ENCODE results near the gene SLX4IP.

GRCh38 chr20:10672624-10673127, 237.6 kb downstream of the SLX4IP start:
- no peak for TF ChIP-seq CTCF (IDR thresholded peaks at IDR 0.05)
- TF ChIP-seq SMC3 (IDR thresholded peaks at IDR 0.05): no peak
- no peak for TF ChIP-seq REST (IDR thresholded peaks at IDR 0.05)
- TF ChIP-seq RFX5 (IDR thresholded peaks at IDR 0.05): no peak
- no peak for TF ChIP-seq FOXS1 (CRISPR knock-in tag; IDR thresholded peaks at IDR 0.05)
- no peak for TF ChIP-seq EHMT2 (IDR thresholded peaks at IDR 0.05; ENCODE audit: low read depth)
- no peak for TF ChIP-seq EP300 (IDR thresholded peaks at IDR 0.05)
- TF ChIP-seq RNF2 (IDR thresholded peaks at IDR 0.05; ENCODE audit: borderline replicate concordance, low read depth): no peak
- no peak for TF ChIP-seq CBX8 (IDR thresholded peaks at IDR 0.05)
- no peak for TF ChIP-seq CHD2 (IDR thresholded peaks at IDR 0.05; ENCODE audit: low read length, partially characterized antibody)
